GM18508 (cell line): ENCODE measurements around the gene WWOX.

Experiments
- ATAC-seq: cut with Tn5 transposase; IDR thresholded peaks from one replicate; pipeline ENCODE4 v1.9.1; 2021; ENCODE audit warnings: moderate number of reproducible peaks; ENCODE audit not compliant: insufficient read depth, unreplicated experiment

Gene WWOX

GRCh38 chr16:79155904-79156303, 1056.5 kb downstream of the WWOX start:
- ATAC-seq = no peak

GRCh38 chr16:79156761-79157160, 1057.3 kb downstream of the WWOX start:
- no peak for ATAC-seq

GRCh38 chr16:79158337-79158736, 1058.9 kb downstream of the WWOX start:
- no peak for ATAC-seq

GRCh38 chr16:79159261-79160049, 1060.0 kb downstream of the WWOX start:
- ATAC-seq = no peak

GRCh38 chr16:79162977-79163376, 1063.5 kb downstream of the WWOX start:
- no peak for ATAC-seq

- ATAC-seq = no peak
Observed at GRCh38 chr16:79163691-79164387, 1064.4 kb downstream of the WWOX start.

- no peak for ATAC-seq
Observed at GRCh38 chr16:79164388-79164995, 1065.0 kb downstream of the WWOX start.

- ATAC-seq = no peak
Observed at GRCh38 chr16:79165079-79165478, 1065.6 kb downstream of the WWOX start.

GRCh38 chr16:79165506-79165905, 1066.1 kb downstream of the WWOX start:
- ATAC-seq = no peak

- ATAC-seq = no peak
Observed at GRCh38 chr16:79167893-79168292, 1068.4 kb downstream of the WWOX start.

- ATAC-seq = no peak
Observed at GRCh38 chr16:79168321-79168720, 1068.9 kb downstream of the WWOX start.

GRCh38 chr16:79169239-79169638, 1069.8 kb downstream of the WWOX start:
- ATAC-seq = no peak

GRCh38 chr16:79170555-79171246, 1071.2 kb downstream of the WWOX start:
- no peak for ATAC-seq

GRCh38 chr16:79171504-79171903, 1072.0 kb downstream of the WWOX start:
- ATAC-seq = no peak

- no peak for ATAC-seq
Observed at GRCh38 chr16:79171931-79172705, 1072.7 kb downstream of the WWOX start.

GRCh38 chr16:79172976-79173500, 1073.6 kb downstream of the WWOX start:
- no peak for ATAC-seq

GRCh38 chr16:79173919-79174318, 1074.5 kb downstream of the WWOX start:
- no peak for ATAC-seq

- no peak for ATAC-seq
Observed at GRCh38 chr16:79175286-79176057, 1076.0 kb downstream of the WWOX start.

- no peak for ATAC-seq
Observed at GRCh38 chr16:79177018-79177417, 1077.6 kb downstream of the WWOX start.
